ENCODE results near the gene PRXL2A. TPM values are rescaled to one million over a fixed set of nuclear protein-coding genes. Genes with fewer than 3 reads are reported as not detected.

The PRXL2A gene
- total RNA-seq, 4 donors from 2014 or later, result 19.0 to 29.2 (median 22.5) TPM

GRCh38 chr10:80462299-80462980, 54.1 kb downstream of the PRXL2A start:
- TF ChIP-seq POLR2A (IDR thresholded peaks at IDR 0.05) (no peak), CTCF (IDR thresholded peaks at IDR 0.05 in 4 of 5, conservative IDR thresholded peaks at IDR 0.05 in 1 of 5) (no peak)
- Histone ChIP-seq H3K4me3 (peak overlapping the region in 1 of 4 donors; percentile 9), H3K4me1 (peaks cover 74 to 84% of the 10 kb centered on the region in 2 donors), H3K27ac (peak overlapping the region; percentile 42 to 95 (median 88)), H3K36me3 (no peaks in the 10 kb centered on the region), H3K27me3 (no peaks in the 10 kb centered on the region), H3K9me3 (no peaks in the 10 kb centered on the region)
- peak in 1 of 2 donors; percentile 39 for DNase-seq
- in situ Hi-C loops (cut with MboI; ENCODE audit: low sequenced_read_pairs in 4 of 4), result no loop called here
- intact Hi-C loops (cut with DNase I; ENCODE audit: low total_unique reads), result no loop called here
- no peak for ATAC-seq

GRCh38 chr10:80462981-80463741, 54.8 kb downstream of the PRXL2A start:
- ATAC-seq, result no peak
- H3K27me3 ChIP-seq, result no peaks in the 10 kb centered on the region
- no peak for DNase-seq
- peak overlapping the region; percentile 68 to 95 (median 88) for H3K27ac ChIP-seq
- TF ChIP-seq CTCF (IDR thresholded peaks at IDR 0.05 in 4 of 5, conservative IDR thresholded peaks at IDR 0.05 in 1 of 5) (no peak), POLR2A (IDR thresholded peaks at IDR 0.05) (no peak)
- intact Hi-C loops (cut with DNase I; ENCODE audit: low total_unique reads) (no loop called here), in situ Hi-C loops (cut with MboI; ENCODE audit: low sequenced_read_pairs in 4 of 4) (no loop called here)
- H3K4me3 ChIP-seq, result peak overlapping the region in 1 of 4 donors; percentile 9
- no peaks in the 10 kb centered on the region for H3K9me3 ChIP-seq
- H3K4me1 ChIP-seq, result peaks cover 76 to 88% of the 10 kb centered on the region in 2 donors
- H3K36me3 ChIP-seq, result no peaks in the 10 kb centered on the region

GRCh38 chr10:80463868-80464267, 55.5 kb downstream of the PRXL2A start:
- Histone ChIP-seq H3K36me3 (no peaks in the 10 kb centered on the region), H3K27ac (peak overlapping the region; percentile 68 to 95 (median 88)), H3K9me3 (no peaks in the 10 kb centered on the region), H3K4me1 (peaks cover 76 to 87% of the 10 kb centered on the region in 2 donors), H3K27me3 (no peaks in the 10 kb centered on the region), H3K4me3 (peak overlapping the region in 3 of 4 donors; percentile 5 to 33 (median 14))
- in situ Hi-C loops (cut with MboI; ENCODE audit: low sequenced_read_pairs in 4 of 4) (no loop called here), intact Hi-C loops (cut with DNase I; ENCODE audit: low total_unique reads) (no loop called here)
- DNase-seq (no peak), ATAC-seq (no peak)
- TF ChIP-seq CTCF (IDR thresholded peaks at IDR 0.05 in 4 of 5, conservative IDR thresholded peaks at IDR 0.05 in 1 of 5), result no peak
- no peak for TF ChIP-seq POLR2A (IDR thresholded peaks at IDR 0.05)

GRCh38 chr10:80464557-80465450, 56.5 kb downstream of the PRXL2A start:
- peaks cover 77 to 87% of the 10 kb centered on the region in 2 donors for H3K4me1 ChIP-seq
- ATAC-seq (peak in 1 of 2 donors; percentile 14), DNase-seq (no peak)
- peak overlapping the region; percentile 68 to 95 (median 88) for H3K27ac ChIP-seq
- H3K27me3 ChIP-seq, result no peaks in the 10 kb centered on the region
- no peak for TF ChIP-seq CTCF (IDR thresholded peaks at IDR 0.05 in 4 of 5, conservative IDR thresholded peaks at IDR 0.05 in 1 of 5)
- peak in 1 of 2 donors; percentile 37 for TF ChIP-seq POLR2A (IDR thresholded peaks at IDR 0.05)
- in situ Hi-C loops (cut with MboI; ENCODE audit: low sequenced_read_pairs in 4 of 4) (no loop called here), intact Hi-C loops (cut with DNase I; ENCODE audit: low total_unique reads) (no loop called here)
- H3K4me3 ChIP-seq, result peak overlapping the region; percentile 14 to 36 (median 30)
- no peaks in the 10 kb centered on the region for H3K36me3 ChIP-seq
- no peaks in the 10 kb centered on the region for H3K9me3 ChIP-seq
